GM12891 (cell line): ENCODE data around the gene GALNT18.

Source experiments
- DNase-seq: peaks from one replicate; pipeline ENCODE4 v3.0.0; 2011; ENCODE audit warnings: low spot score; ENCODE audit not compliant: insufficient read length
- FAIRE-seq: peaks from 2 replicates; lab custom pipeline; 2011; peaks lifted over from hg19 to GRCh38; lab: Jason Lieb, UNC
- PAX5 ChIP-seq: IDR thresholded peaks from 2 replicates; pipeline ENCODE4 v1.6.1; 2011; ENCODE audit warnings: low read length, moderate library complexity, mild to moderate bottlenecking; ENCODE audit not compliant: insufficient read depth, severe bottlenecking
- POLR2A ChIP-seq: IDR thresholded peaks from 2 replicates; pipeline ENCODE4 v1.6.1; 2011; ENCODE audit warnings: low read depth, low read length, control low read depth
- POLR2AphosphoS5 ChIP-seq: IDR thresholded peaks from 2 replicates; pipeline ENCODE4 v1.6.1; 2011; ENCODE audit warnings: low read depth, low read length, control low read depth
- POU2F2 ChIP-seq: IDR thresholded peaks from 2 replicates; pipeline ENCODE4 v1.6.1; 2011; ENCODE audit warnings: low read depth, mild to moderate bottlenecking, control low read depth, low read length, moderate library complexity
- SPI1 ChIP-seq: IDR thresholded peaks from 2 replicates; pipeline ENCODE4 v1.6.1; 2011; ENCODE audit warnings: low read depth, low read length, control low read depth
- TAF1 ChIP-seq: IDR thresholded peaks from 2 replicates; pipeline ENCODE4 v1.6.1; 2011; ENCODE audit warnings: low read depth, low read length, control low read depth

The GALNT18 gene

GRCh38 chr11:11498195-11498594 is 123.6 kb downstream of the GALNT18 start:
- FAIRE-seq = no peak
- no peak for DNase-seq
- TF ChIP-seq POLR2A (no peak), POU2F2 (no peak), SPI1 (no peak), PAX5 (no peak), TAF1 (no peak), POLR2AphosphoS5 (no peak)

GRCh38 chr11:11496879-11497278 is 124.9 kb downstream of the GALNT18 start:
- FAIRE-seq (no peak), DNase-seq (no peak)
- TF ChIP-seq POLR2A = no peak

DNA sequence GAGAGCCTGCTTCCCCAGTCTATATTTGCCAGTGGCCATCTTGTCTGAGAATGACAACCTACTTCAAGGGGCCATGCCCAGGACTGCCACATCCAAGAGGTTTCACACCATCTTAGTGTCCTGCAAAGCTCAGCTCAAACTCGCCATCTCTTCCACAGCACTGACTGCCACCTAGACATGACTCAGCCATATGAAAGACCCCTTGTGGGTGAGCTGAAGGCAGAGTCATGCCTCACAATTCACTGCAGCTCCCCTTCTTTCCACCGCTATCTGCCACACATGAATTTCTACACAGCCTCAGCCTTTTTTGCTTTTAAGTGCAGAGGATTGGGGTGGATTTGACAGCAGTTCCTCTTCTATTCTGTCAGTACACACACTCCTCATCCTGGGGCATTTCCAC is 127.5 kb downstream of the GALNT18 start:
- no peak for TF ChIP-seq PAX5
- no peak for TF ChIP-seq POU2F2
- TF ChIP-seq SPI1 = no peak
- TF ChIP-seq POLR2A = no peak
- no peak for TF ChIP-seq POLR2AphosphoS5
- TF ChIP-seq TAF1 = no peak
- no peak for DNase-seq
- FAIRE-seq = no peak

DNA sequence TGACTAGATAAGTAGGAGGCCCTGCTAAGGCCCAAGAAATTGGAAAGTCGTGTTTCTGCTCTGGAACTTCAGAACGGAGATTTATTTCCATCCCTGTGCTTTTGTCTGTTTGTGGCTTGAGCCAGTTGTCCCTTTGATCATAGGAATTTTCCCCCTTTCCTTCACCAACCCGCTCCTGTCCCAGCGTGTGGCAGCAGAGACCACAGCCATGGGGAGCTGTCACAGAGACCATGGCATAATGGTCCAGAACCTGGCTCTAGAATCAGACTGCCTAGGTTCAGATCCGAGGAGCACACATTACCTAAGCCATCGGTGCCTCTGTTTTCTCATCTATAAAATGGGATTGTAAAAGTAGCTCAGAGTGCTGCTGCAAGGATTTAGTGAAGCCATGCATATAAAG is 128.1 kb downstream of the GALNT18 start:
- FAIRE-seq = no peak
- TF ChIP-seq PAX5 (no peak), POLR2A (no peak), POLR2AphosphoS5 (no peak), TAF1 (no peak)
- DNase-seq = no peak

DNA sequence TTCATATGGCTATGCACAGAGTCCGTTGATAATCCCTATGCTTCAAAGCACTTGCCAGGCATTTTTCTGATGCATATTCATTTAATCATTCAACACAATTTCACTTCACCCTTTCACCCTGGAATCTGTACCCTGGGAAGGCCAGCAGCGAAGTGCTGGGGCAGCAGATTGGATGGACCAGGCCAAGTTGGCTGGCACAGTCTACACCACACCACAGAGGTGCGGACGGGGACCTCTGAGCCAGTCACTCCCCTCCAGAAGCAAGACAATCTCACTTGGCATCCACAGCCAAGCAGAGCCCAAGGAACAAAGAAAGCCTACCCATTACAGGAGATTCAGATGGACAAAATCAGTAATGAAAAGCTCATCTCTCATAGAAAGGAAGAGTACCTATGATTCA is 130.2 kb downstream of the GALNT18 start:
- no peak for FAIRE-seq
- TF ChIP-seq PAX5 = no peak
- TF ChIP-seq POLR2A = no peak
- no peak for TF ChIP-seq SPI1
- no peak for TF ChIP-seq POLR2AphosphoS5
- no peak for TF ChIP-seq TAF1
- no peak for TF ChIP-seq POU2F2
- no peak for DNase-seq

GRCh38 chr11:11491014-11491413 is 130.8 kb downstream of the GALNT18 start:
- no peak for FAIRE-seq
- TF ChIP-seq POLR2AphosphoS5 (no peak), SPI1 (no peak), PAX5 (no peak), POLR2A (no peak)

GRCh38 chr11:11486423-11486822 is 135.4 kb downstream of the GALNT18 start:
- DNase-seq = no peak
- no peak for FAIRE-seq
- TF ChIP-seq POLR2AphosphoS5 = no peak
- TF ChIP-seq POU2F2 = no peak
- no peak for TF ChIP-seq TAF1
- no peak for TF ChIP-seq SPI1
- TF ChIP-seq POLR2A = no peak
- no peak for TF ChIP-seq PAX5

More at GRCh38 chr11:11491014-11491413, 130.8 kb downstream of the GALNT18 start:
- DNase-seq = no peak

- FAIRE-seq = no peak
Observed at GRCh38 chr11:11486002-11486401, 135.8 kb downstream of the GALNT18 start.

DNA sequence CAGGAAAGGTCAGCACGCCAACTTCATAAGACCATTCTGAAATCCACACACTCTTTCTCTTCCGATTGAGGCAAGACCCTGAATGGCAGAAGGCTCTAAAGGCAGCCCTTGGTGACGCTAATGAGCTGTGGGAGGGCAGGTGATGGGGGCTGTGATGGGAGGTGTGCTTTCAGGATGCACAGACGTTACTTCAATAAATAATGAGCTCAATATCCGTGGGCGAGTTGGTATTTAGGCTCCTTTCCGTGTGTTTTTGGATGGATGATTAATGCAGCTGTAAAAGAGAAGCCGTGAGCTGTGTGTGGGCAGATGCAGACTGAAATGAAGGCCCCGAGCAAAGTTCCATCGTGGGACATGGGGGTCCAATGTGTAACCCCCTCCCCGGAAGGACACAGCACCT is 138.2 kb downstream of the GALNT18 start:
- FAIRE-seq = no peak
- no peak for DNase-seq
- TF ChIP-seq POLR2A (no peak), PAX5 (no peak), SPI1 (no peak)

More at GRCh38 chr11:11486002-11486401, 135.8 kb downstream of the GALNT18 start:
- no peak for DNase-seq
- TF ChIP-seq TAF1 (no peak), POLR2AphosphoS5 (no peak), PAX5 (no peak), POLR2A (no peak), POU2F2 (no peak), SPI1 (no peak)

DNA sequence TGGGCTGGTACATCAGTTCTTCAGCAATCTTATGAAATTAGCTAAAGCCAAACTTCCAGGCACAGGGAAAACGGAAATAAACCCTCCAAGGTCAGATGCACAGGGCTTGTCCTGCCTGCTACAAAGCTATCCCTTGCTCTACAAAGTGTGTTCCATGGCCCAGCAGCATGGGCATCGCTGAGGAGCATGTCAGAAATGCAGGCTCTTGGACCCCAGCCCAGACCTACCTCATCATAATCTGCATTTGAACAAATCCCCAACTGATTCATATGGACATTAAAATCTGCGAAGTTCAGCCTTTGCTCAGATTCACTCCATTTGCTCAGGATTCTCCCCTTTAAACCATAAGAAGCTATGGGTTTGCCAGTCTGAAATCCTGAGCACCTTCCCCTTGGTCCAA is 139.1 kb downstream of the GALNT18 start:
- FAIRE-seq = no peak
- no peak for DNase-seq
- TF ChIP-seq SPI1 = no peak
- TF ChIP-seq POLR2AphosphoS5 = no peak
- no peak for TF ChIP-seq TAF1
- no peak for TF ChIP-seq POLR2A
- no peak for TF ChIP-seq POU2F2
- TF ChIP-seq PAX5 = no peak

GRCh38 chr11:11481371-11481770 is 140.4 kb downstream of the GALNT18 start:
- TF ChIP-seq POU2F2 (no peak), SPI1 (no peak), POLR2A (no peak), POLR2AphosphoS5 (no peak), TAF1 (no peak), PAX5 (no peak)
- FAIRE-seq (no peak), DNase-seq (no peak)
